Mesodermal cell (in vitro differentiated cells): ENCODE data around the gene RRP7A.
"Not testable (repeated sequence)": the region's sequence is repeated elsewhere in the genome, so short reads cannot be mapped to it uniquely, and the experiment has no call there.

Experiments
- H3K27ac ChIP-seq: 2 replicates; pipeline ENCODE4 v1.7.0; 2013; ENCODE audit warnings: mild to moderate bottlenecking, low read depth, low read length, moderate library complexity; ENCODE audit not compliant: severe bottlenecking
- H3K36me3 ChIP-seq: 2 replicates; pipeline ENCODE4 v1.7.1; 2013; ENCODE audit warnings: mild to moderate bottlenecking, low read length, moderate library complexity; ENCODE audit not compliant: control insufficient read depth, insufficient read depth
- H3K4me1 ChIP-seq: one replicate; pipeline ENCODE4 v1.7.1; 2013; ENCODE audit warnings: mild to moderate bottlenecking, low read length; ENCODE audit not compliant: insufficient read depth, control insufficient read depth, poor library complexity, severe bottlenecking
- H3K4me3 ChIP-seq: 2 replicates; pipeline ENCODE4 v1.7.0; 2013; ENCODE audit warnings: low read length, control low read depth, mild to moderate bottlenecking; ENCODE audit not compliant: insufficient read depth, poor library complexity, severe bottlenecking; ENCODE audit errors: extremely low read depth
- H3K9me3 ChIP-seq: 2 replicates; pipeline ENCODE4 v1.7.1; 2013; ENCODE audit warnings: mild to moderate bottlenecking, low read length, moderate library complexity; ENCODE audit not compliant: control insufficient read depth
- WGBS, 2 experiments: methylation state at CpG; one replicate each; pipeline ENCODE4 v1.1.5; 2013; ENCODE audit warnings: missing lambda C conversion rate in 2 of 2; ENCODE audit not compliant: insufficient coverage in 2 of 2; 5-methylcytosine and 5-hydroxymethylcytosine counted together

RRP7A gene

GRCh38 chr22:42536166-42536565 lies 16.6 kb upstream of the RRP7A start:
- H3K4me1 ChIP-seq = no peaks in the 10 kb centered on the region
- WGBS, 2 experiments = 95 to 98% methylated on average over 6 to 7 of the region's 7 CpGs
- no peaks in the 10 kb centered on the region for H3K36me3 ChIP-seq
- H3K9me3 ChIP-seq = no peaks in the 10 kb centered on the region
- no peak overlapping the region for H3K4me3 ChIP-seq
- no peak overlapping the region for H3K27ac ChIP-seq

GRCh38 chr22:42535082-42535731 lies 15.6 kb upstream of the RRP7A start:
- not testable (repeated sequence) for H3K4me3 ChIP-seq, H3K27ac ChIP-seq, H3K4me1 ChIP-seq, H3K9me3 ChIP-seq, H3K36me3 ChIP-seq
- WGBS, 2 experiments = no CpG with 5 or more reads among the region's 14 CpGs

- Histone ChIP-seq H3K4me3 (no peak overlapping the region), H3K36me3 (no peaks in the 10 kb centered on the region), H3K27ac (no peak overlapping the region), H3K4me1 (no peaks in the 10 kb centered on the region), H3K9me3 (no peaks in the 10 kb centered on the region)
- 92 to 96% methylated on average over 8 of the region's 8 CpGs for WGBS, 2 experiments
Measured at GRCh38 chr22:42533638-42533977, 14.0 kb upstream of the RRP7A start.

- not testable (repeated sequence) for H3K4me1 ChIP-seq, H3K9me3 ChIP-seq, H3K36me3 ChIP-seq, H3K4me3 ChIP-seq, H3K27ac ChIP-seq
- 92 to 95% methylated on average over 15 to 16 of the region's 24 CpGs for WGBS, 2 experiments
Measured at GRCh38 chr22:42531401-42532084, 11.9 kb upstream of the RRP7A start.

- 96 to 100% methylated on average over 4 to 7 of the region's 8 CpGs for WGBS, 2 experiments
- not testable (repeated sequence) for H3K27ac ChIP-seq
Measured at GRCh38 chr22:42529435-42529834, 9.8 kb upstream of the RRP7A start.

GRCh38 chr22:42528591-42529307 lies 9.2 kb upstream of the RRP7A start:
- no peaks in the 10 kb centered on the region for H3K4me1 ChIP-seq
- no peaks in the 10 kb centered on the region for H3K9me3 ChIP-seq
- H3K36me3 ChIP-seq = no peaks in the 10 kb centered on the region
- no peak overlapping the region for H3K27ac ChIP-seq
- WGBS, 2 experiments = 92 to 97% methylated on average over 8 to 10 of the region's 11 CpGs
- no peak overlapping the region for H3K4me3 ChIP-seq

More at GRCh38 chr22:42529435-42529834, 9.8 kb upstream of the RRP7A start:
- not testable (repeated sequence) for H3K9me3 ChIP-seq, H3K4me3 ChIP-seq, H3K36me3 ChIP-seq, H3K4me1 ChIP-seq

GRCh38 chr22:42522546-42522945 lies 3.0 kb upstream of the RRP7A start:
- Histone ChIP-seq H3K4me3 (no peak overlapping the region), H3K9me3 (no peaks in the 10 kb centered on the region), H3K4me1 (no peaks in the 10 kb centered on the region), H3K27ac (no peak overlapping the region), H3K36me3 (peaks cover 3% of the 10 kb centered on the region)
- WGBS, 2 experiments = 95 to 97% methylated on average over 13 to 15 of the region's 15 CpGs

- Histone ChIP-seq H3K9me3 (no peaks in the 10 kb centered on the region), H3K4me3 (no peak overlapping the region), H3K36me3 (peaks cover 6% of the 10 kb centered on the region), H3K4me1 (no peaks in the 10 kb centered on the region), H3K27ac (no peak overlapping the region)
- 90 to 93% methylated on average over 5 to 9 of the region's 9 CpGs for WGBS, 2 experiments
Measured at GRCh38 chr22:42521228-42521546, 1.6 kb upstream of the RRP7A start.

GRCh38 chr22:42518638-42519524 lies 715 bp downstream of the RRP7A start:
- not testable (repeated sequence) for H3K27ac ChIP-seq, H3K9me3 ChIP-seq, H3K4me1 ChIP-seq
- Histone ChIP-seq H3K4me3 (peak overlapping the region; percentile 66), H3K36me3 (peaks cover 15% of the 10 kb centered on the region)
- 0 to 2% methylated on average over 7 to 8 of the region's 28 CpGs for WGBS, 2 experiments

- H3K9me3 ChIP-seq, H3K4me3 ChIP-seq, H3K27ac ChIP-seq, H3K4me1 ChIP-seq: not testable (repeated sequence)
- peaks cover 15% of the 10 kb centered on the region for H3K36me3 ChIP-seq
- WGBS, 2 experiments = 95 to 100% methylated on average over 2 to 3 of the region's 7 CpGs
Measured at GRCh38 chr22:42517103-42517502, 2.5 kb downstream of the RRP7A start.
